ENCODE measurements around the gene RSKR. TPM values are rescaled to one million over a fixed set of nuclear protein-coding genes. Genes with fewer than 3 reads are reported as not detected.
"Not testable (repeated sequence)": the region's sequence is repeated elsewhere in the genome, so short reads cannot be mapped to it uniquely, and the experiment has no call there.

Gene RSKR
- total RNA-seq, 1 donor from 2014 or later: 6.8 TPM

- intact Hi-C loops (cut with DNase I): no loop called here
- DNase-seq (ENCODE audit: low spot score): no peak
Observed at GRCh38 chr17:28580959-28581358, 33.0 kb downstream of the RSKR start.

GRCh38 chr17:28579526-28579925, 34.5 kb downstream of the RSKR start:
- intact Hi-C loops (cut with DNase I): no loop called here
- no peak for DNase-seq (ENCODE audit: low spot score)

DNA sequence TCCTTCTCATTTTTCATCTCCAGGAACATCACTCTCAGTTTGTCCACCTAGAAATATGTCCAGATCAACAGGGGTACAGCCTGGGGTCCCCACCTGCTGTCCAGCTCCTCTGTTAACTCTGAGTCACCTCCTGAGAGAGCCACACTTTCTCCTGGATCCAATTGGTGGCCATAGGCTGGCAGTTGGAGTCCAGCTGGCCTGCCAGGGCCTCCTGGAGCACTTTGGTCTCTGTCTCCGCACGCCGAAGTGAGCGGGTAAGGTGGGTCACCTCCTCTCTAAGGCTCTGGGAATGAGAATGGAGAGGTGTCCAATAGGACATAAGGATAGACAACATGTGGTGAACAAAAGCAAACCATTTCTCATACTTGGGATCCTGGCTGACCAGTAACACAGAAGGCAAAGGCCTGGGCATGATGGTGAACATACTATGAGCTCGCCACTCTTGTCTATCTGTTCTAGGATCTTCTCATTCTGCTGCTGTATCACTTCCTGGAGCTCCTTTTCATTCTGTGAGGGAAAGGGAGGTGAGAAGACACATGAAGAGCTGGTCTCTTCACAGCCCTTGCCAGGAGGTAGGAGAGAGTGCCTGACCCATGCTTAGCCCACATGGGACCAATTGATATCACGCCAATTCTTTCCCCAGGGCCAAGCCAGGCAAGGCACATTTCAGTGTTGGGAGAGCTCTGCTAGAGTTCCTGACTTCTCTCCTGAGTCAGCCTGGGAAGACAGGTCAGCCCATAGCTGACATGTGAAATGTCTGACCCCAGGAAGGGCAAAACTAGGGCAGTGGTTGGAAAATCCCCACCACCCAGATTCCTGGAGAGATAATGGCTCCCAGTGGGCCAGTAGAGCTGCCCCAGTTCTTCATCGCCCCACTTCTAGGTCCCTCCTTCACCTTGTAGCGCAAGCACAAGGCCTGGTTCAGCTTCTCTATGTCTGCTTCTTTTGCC, 35.5 kb downstream of the RSKR start:
- intact Hi-C loops (cut with DNase I): no loop called here
- peak; percentile 68 for DNase-seq (ENCODE audit: low spot score)

GRCh38 chr17:28577466-28577824, 36.5 kb downstream of the RSKR start:
- intact Hi-C loops (cut with DNase I): no loop called here
- DNase-seq (ENCODE audit: low spot score): no peak

- intact Hi-C loops (cut with DNase I): no loop called here
- peak; percentile 98 for DNase-seq (ENCODE audit: low spot score)
Observed at GRCh38 chr17:28576758-28577465, 37.1 kb downstream of the RSKR start, which contains the start of gene ALDOC. Gene ALDOC (minus strand): TSS chr17:28576895. CDS start chr17:28575532, 1,363 bp downstream.

- peak; percentile 57 for DNase-seq (ENCODE audit: low spot score)
- intact Hi-C loops (cut with DNase I): not testable (repeated sequence)
Observed at GRCh38 chr17:28576016-28576415, 38.0 kb downstream of the RSKR start.

DNA sequence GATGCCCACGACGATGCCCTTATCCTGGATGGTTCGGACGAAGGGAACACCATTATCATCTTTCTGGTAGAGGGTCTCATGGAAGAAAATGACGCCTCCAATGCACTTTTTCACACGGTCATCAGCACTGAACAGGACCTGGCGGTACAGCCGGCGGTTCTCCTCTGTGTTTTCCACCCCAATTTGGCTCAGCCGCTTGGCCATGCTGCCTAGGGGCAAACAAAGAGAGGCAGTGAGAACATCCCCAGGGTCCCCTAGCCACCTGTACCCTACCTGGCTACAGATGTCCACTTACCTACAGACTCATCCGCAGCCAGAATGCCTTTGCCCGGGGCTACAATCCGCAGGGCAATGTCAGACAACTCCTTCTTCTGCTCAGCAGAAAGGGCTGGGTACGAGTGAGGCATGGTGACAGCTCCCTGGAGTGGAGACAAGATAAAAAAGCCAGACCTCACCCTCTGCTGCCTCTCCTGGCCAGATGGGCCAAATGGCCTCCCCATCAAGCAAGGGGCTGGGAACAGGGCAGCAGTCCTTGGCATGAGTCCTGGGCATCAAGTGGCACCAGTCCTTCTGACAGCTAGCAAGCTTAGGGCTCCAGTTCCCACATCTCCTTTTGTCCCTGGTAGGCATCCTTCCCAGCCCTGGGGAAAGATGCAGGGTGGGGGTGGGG, 38.7 kb downstream of the RSKR start:
- peak; percentile 92 for DNase-seq (ENCODE audit: low spot score)
- intact Hi-C loops (cut with DNase I): no loop called here

DNA sequence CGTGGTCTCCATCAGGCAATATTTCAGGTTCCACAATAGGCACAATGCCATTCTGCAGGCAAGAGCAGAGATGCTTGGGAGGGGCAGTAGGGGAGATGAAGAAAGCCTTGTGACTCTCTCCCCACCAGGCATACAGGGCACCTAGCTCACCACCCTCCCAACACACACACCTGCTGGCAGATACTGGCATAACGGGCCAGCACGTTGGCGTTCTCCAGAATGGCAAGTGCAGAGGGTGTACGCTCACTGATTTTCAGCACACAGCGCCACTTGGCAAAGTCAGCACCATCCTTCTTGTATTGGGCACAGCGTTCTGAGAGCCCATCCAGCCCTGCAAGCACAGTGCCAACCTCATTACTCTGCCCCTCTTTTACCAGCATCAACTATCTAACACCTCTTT, 39.5 kb downstream of the RSKR start:
- DNase-seq (ENCODE audit: low spot score): peak; percentile 69
- intact Hi-C loops (cut with DNase I): no loop called here

DNA sequence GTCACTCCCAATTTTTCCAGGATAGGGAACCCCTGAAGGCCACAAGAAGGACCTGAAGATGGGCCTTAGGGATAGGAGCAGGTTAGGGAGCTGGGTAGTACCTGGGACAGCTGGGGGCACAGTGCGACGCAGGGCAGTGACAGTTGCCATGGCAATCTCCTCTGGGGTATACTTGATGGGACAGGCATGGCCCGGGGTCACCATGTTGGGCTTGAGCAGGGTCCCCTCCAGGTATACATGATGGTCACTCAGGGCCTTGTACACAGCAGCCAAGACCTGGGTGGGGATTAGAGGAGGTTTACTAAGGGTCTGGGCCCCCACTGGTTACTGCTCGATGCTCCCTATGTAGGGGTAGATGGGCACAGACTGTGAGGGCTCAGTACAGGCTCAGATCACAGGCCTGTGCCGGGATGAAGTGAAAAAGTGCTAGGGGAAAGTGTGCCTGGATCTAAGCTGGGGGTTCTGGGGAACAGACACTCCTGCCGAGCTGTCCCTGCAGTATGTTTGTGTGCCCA, 40.0 kb downstream of the RSKR start:
- DNase-seq (ENCODE audit: low spot score): peak; percentile 62

GRCh38 chr17:28573521-28573920, 40.5 kb downstream of the RSKR start:
- intact Hi-C loops (cut with DNase I): no loop called here
- DNase-seq (ENCODE audit: low spot score): peak; percentile 49

More for the DNA sequence above, 40.0 kb downstream of the RSKR start:
- intact Hi-C loops (cut with DNase I): no loop called here

GRCh38 chr17:28573040-28573380, 41.0 kb downstream of the RSKR start:
- intact Hi-C loops (cut with DNase I): no loop called here
- no peak for DNase-seq (ENCODE audit: low spot score)

GRCh38 chr17:28572259-28573039, 41.5 kb downstream of the RSKR start:
- peak; percentile 14 for DNase-seq (ENCODE audit: low spot score)
- intact Hi-C loops (cut with DNase I): no loop called here

DNA sequence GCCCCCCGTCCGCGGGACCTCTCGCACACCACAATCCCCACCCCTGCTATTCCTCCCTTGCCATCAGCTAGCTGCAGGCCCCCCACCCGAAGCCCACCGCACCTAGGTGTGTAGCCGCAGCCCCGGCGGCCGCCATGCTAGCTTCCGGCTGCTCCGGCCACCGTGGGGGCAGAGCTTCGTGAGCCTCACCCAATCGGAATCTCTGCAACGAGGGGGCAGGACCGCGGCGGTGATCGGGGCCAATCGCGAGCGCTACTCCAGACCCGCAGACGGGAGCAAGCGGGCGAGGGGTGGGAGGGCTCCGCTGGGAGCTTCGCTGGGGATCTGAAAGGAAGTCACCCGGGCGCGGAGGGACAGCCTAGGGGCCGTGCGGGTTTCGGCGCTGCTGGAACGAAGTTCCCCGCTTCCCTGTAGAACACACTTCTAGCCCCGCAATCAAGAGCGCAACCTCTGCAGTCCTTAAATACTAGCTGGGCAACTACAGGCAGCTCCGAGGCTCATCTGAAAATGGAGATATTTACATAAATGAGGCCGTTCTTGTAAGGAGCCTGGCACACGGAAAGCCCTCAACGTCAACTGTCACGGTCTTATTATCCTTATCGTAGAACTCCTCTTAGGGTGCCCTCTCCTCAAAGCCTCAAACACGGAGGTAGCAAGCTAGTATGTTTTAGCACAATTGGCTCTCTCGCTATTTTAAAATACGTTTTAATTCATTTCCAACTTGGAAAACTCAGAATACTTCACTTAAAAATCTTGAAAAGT, 42.4 kb downstream of the RSKR start, which contains the start of gene PIGS:
Gene PIGS, minus strand, starts transcription at position 164 of the 762 bp plus-strand sequence. Its CDS starts 28 bp downstream, at position 136.
- intact Hi-C loops (cut with DNase I): loop anchor here (2.0 kb wide), 1 partner anchor 19 kb away; the partner anchor contains the start of gene UNC119
- peak; percentile 99 for DNase-seq (ENCODE audit: low spot score)

- intact Hi-C loops (cut with DNase I): loop anchor here (2.0 kb wide), 1 partner anchor 18 kb away; the partner anchor contains the start of gene UNC119
- DNase-seq (ENCODE audit: low spot score): no peak
Observed at GRCh38 chr17:28570716-28571360, 43.1 kb downstream of the RSKR start.

DNA sequence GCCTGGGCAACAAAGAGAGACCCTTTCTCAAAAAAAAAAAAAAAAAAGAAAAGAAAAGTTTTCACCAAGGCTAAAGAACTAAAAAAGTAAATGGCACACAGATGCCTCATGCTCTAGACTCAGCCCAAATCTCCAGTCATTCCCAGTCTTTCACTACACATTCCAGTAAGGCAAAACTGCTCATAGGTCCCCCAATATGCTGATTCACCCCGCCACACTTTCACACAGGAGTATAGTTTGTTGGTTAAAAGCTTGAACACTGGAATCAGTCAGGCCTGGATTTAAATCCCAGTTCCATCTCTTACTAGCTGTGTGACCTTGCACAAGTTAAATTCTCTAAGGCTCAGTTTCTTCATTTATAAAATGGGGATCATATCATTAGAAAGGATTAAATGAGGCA, 44.5 kb downstream of the RSKR start:
- no peak for DNase-seq (ENCODE audit: low spot score)
- intact Hi-C loops (cut with DNase I): no loop called here

GRCh38 chr17:28567604-28568003, 46.4 kb downstream of the RSKR start:
- DNase-seq (ENCODE audit: low spot score): no peak
- intact Hi-C loops (cut with DNase I): no loop called here

GRCh38 chr17:28563475-28563874, 50.5 kb downstream of the RSKR start:
- no peak for DNase-seq (ENCODE audit: low spot score)
- intact Hi-C loops (cut with DNase I): no loop called here
